GM12878 (cell line): Measurements from ENCODE around the gene PHKA1. TPM values are rescaled to one million over a fixed set of nuclear protein-coding genes. Genes with fewer than 3 reads are reported as not detected.
"Not testable (repeated sequence)": the region's sequence is repeated elsewhere in the genome, so short reads cannot be mapped to it uniquely, and the experiment has no call there.

Experiments used
- ATAC-seq: fragments of 200-7000 bp; cut with Tn5 transposase; 3 replicates; pipeline ENCODE4 v1.9.1; 2020; ENCODE audit warnings: mild to moderate bottlenecking, moderate library complexity
- BruUV-seq: library from RNA; stranded (reverse); fragments of 400-500 nt; replicated peaks from 2 replicates; lab custom pipeline; 2021; lab: Mats Ljungman, UMichigan
- CTCF ChIA-PET: fragments of 300-600 bp; sonication (Branson Sonifier 250); formaldehyde crosslinking; extraction: SDS; loops from one replicate; lab custom pipeline; 2021; ENCODE audit warnings: inconsistent platforms; lab: Yijun Ruan, JAX
- POLR2A ChIA-PET: fragments of 350-600 bp; formaldehyde crosslinking; extraction: SDS; loops from one replicate; lab custom pipeline; 2021; ENCODE audit warnings: inconsistent platforms; lab: Charles Lee
- RAD21 ChIA-PET: fragments of 300-600 bp; sonication (Branson Sonifier 250); formaldehyde crosslinking; loops from one replicate; lab custom pipeline; 2023; ENCODE audit warnings: antibody characterized with exemption; ENCODE audit not compliant: unreplicated experiment; lab: Charles Lee
- SMC1A ChIA-PET: fragments of 300-600 bp; sonication (Branson Sonifier 250); formaldehyde crosslinking; loops from one replicate; lab custom pipeline; 2023; ENCODE audit not compliant: unreplicated experiment, uncharacterized antibody; lab: Charles Lee
- DNase-seq: peaks from one replicate; pipeline ENCODE4 v3.0.0-alpha.2; 2011; ENCODE audit warnings: low read depth, low spot score
- FAIRE-seq: peaks from 3 replicates; lab custom pipeline; 2011; peaks lifted over from hg19 to GRCh38; lab: Jason Lieb, UNC
- H2AFZ ChIP-seq: 2 replicates; pipeline ENCODE4 v1.6.0; 2011; ENCODE audit warnings: low read depth, low read length, control low read depth; ENCODE audit not compliant: control insufficient read depth
- H3K27ac ChIP-seq: 2 replicates; pipeline ENCODE4 v1.5.1; 2011; ENCODE audit warnings: control low read depth; ENCODE audit not compliant: control insufficient read depth, insufficient read depth
- H3K27me3 ChIP-seq, 2 experiments: replicated peaks in 1 of 2; 2 replicates each; pipeline versions ENCODE4 v1.6.0 to v1.6.1; 2011; ENCODE audit warnings: low read length in 1 of 2; ENCODE audit not compliant: control insufficient read depth in 2 of 2, insufficient read depth in 2 of 2
- H3K36me3 ChIP-seq, 2 experiments: 2 replicates each; pipeline ENCODE4 v1.5.1; 2011; ENCODE audit warnings: low read length in 1 of 2; ENCODE audit not compliant: control insufficient read depth in 2 of 2, insufficient read depth in 2 of 2
- H3K4me1 ChIP-seq: 2 replicates; pipeline ENCODE4 v1.6.1; 2011; ENCODE audit warnings: mild to moderate bottlenecking, low read length, moderate library complexity, mixed read lengths; ENCODE audit not compliant: control insufficient read depth, insufficient read depth
- H3K4me2 ChIP-seq: 2 replicates; pipeline ENCODE4 v1.6.0; 2011; ENCODE audit warnings: control low read depth; ENCODE audit not compliant: control insufficient read depth, insufficient read depth
- H3K4me3 ChIP-seq: fragments of 200-600 bp; sonication (generic); 2 replicates; pipeline ENCODE4 v1.5.1; 2016
- H3K79me2 ChIP-seq: 2 replicates; pipeline ENCODE4 v1.6.0; 2011; ENCODE audit warnings: low read length; ENCODE audit not compliant: control insufficient read depth, insufficient read depth
- H3K9ac ChIP-seq: 2 replicates; pipeline ENCODE4 v1.8.0; 2011; ENCODE audit warnings: low read length, control low read depth, mixed read lengths; ENCODE audit not compliant: control insufficient read depth, insufficient read depth
- H3K9me3 ChIP-seq: replicated peaks from 3 replicates; pipeline ENCODE4 v1.5.1; 2011; ENCODE audit warnings: mild to moderate bottlenecking, low read length; ENCODE audit not compliant: control insufficient read depth, insufficient read depth
- H4K20me1 ChIP-seq: 2 replicates; pipeline ENCODE4 v1.6.0; 2011; ENCODE audit not compliant: control insufficient read depth, insufficient read depth
- NR2C2 ChIP-seq: IDR thresholded peaks from 2 replicates; pipeline ENCODE4 v1.6.1; 2011; ENCODE audit warnings: borderline replicate concordance, low read depth; ENCODE audit not compliant: control insufficient read depth, insufficient read length
- RELB ChIP-seq: fragments of 450-650 bp; IDR thresholded peaks from 2 replicates; pipeline ENCODE4 v1.6.1; 2017; ENCODE audit warnings: low read depth, mild to moderate bottlenecking, moderate library complexity
- SIN3A ChIP-seq: IDR thresholded peaks from 2 replicates; pipeline ENCODE4 v1.6.1; 2012; ENCODE audit warnings: low read depth, low read length, improper control_type of control experiment
- SKIL ChIP-seq: fragments of 450-650 bp; IDR thresholded peaks from 2 replicates; pipeline ENCODE4 v1.6.1; 2017; ENCODE audit warnings: mild to moderate bottlenecking, low read depth, inconsistent platforms; ENCODE audit not compliant: poor library complexity, severe bottlenecking
- ZBTB40 ChIP-seq: fragments of 450-650 bp; IDR thresholded peaks from 2 replicates; pipeline ENCODE4 v1.6.1; 2016; ENCODE audit warnings: mild to moderate bottlenecking, moderate library complexity, borderline replicate concordance
- WGBS: methylation state at CpG from one replicate; pipeline ENCODE4 v1.1.6; 2016; ENCODE audit warnings: low lambda C conversion rate; ENCODE audit not compliant: insufficient replicate concordance, insufficient coverage; ENCODE audit errors: missing lambda C conversion rate; 5-methylcytosine and 5-hydroxymethylcytosine counted together
- in situ Hi-C: fragments of 300-500 bp; cut with MboI; formaldehyde crosslinking; loops from 9 replicates; pipeline ENCODE4 v1.14.3; 2018; ENCODE audit warnings: mixed read lengths
- intact Hi-C: fragments of 100-400 bp; cut with micrococcal nuclease; formaldehyde crosslinking; loops from one replicate; pipeline ENCODE4 v1.14.2; 2022; ENCODE audit not compliant: unreplicated experiment
- polyA plus RNA-seq, 11 experiments: library from polyadenylated mRNA; depleted of rRNA in 4 of 11; unstranded in 6 of 11; stranded (reverse) in 5 of 11; fragments of >200 nt; fragmentation: Nextera tagmentation in 4 of 11; fragmentation: Illumina TruSeq in 1 of 11; extraction: Ambion mirVana in 4 of 11; extraction: Trizol in 1 of 11; gene quantifications; 1 replicate in 1 of 11; 2 replicates in 10 of 11; pipeline versions ENCODE4 v1.2.1 to v1.2.3, GENCODE V29; 2011 to 2016; ENCODE audit warnings: inconsistent platforms in 2 of 11, missing spikeins in 2 of 11, low read depth in 1 of 11
- total RNA-seq, 4 experiments: library from RNA; depleted of rRNA in 3 of 4; stranded (reverse); fragments of >200 nt in 3 of 4; fragmentation: Illumina TruSeq in 1 of 4; extraction: Trizol in 1 of 4; gene quantifications; 2 replicates each; pipeline versions ENCODE4 v1.2.1 to v1.2.3, GENCODE V29; 2013 to 2021

The PHKA1 gene
- total and polyA plus RNA-seq, 10 of the 15 experiments (the other 5 are each of a cell fraction or from before 2014, with no cell fraction given) = under 0.01 to 0.15 (median 0.05) TPM; not detected in 4

GRCh38 chrX:72676465-72676864, 37.6 kb downstream of the PHKA1 start (continued):
- TF ChIP-seq RELB (no peak), SIN3A (no peak), ZBTB40 (no peak), NR2C2 (no peak), SKIL (no peak)

- H3K4me1 ChIP-seq, H3K27me3 ChIP-seq, H2AFZ ChIP-seq, ATAC-seq, RAD21 ChIA-PET, DNase-seq, intact Hi-C loops, H4K20me1 ChIP-seq, H3K27ac ChIP-seq, H3K9ac ChIP-seq, POLR2A ChIA-PET, SMC1A ChIA-PET, BruUV-seq, H3K4me2 ChIP-seq, H3K79me2 ChIP-seq, H3K9me3 ChIP-seq, H3K36me3 ChIP-seq, H3K4me3 ChIP-seq, FAIRE-seq: not testable (repeated sequence)
- WGBS = no CpG with 5 or more reads among the region's 1 CpG
- in situ Hi-C loops = loop anchor here (5.0 kb wide), 1 partner anchor 52 kb away; no protein-coding TSS in a partner anchor
- CTCF ChIA-PET = interaction anchor here (0.5 kb wide), 1 partner anchor 1183 kb away, joined by 3 read pairs; no protein-coding TSS in a partner anchor
These were observed 40.2 kb downstream of the PHKA1 start for GRCh38 chrX:72673951-72674350.

GRCh38 chrX:72669508-72669907, 44.6 kb downstream of the PHKA1 start:
- H4K20me1 ChIP-seq, H3K27ac ChIP-seq, RAD21 ChIA-PET, H2AFZ ChIP-seq, ATAC-seq, SMC1A ChIA-PET, H3K9ac ChIP-seq, H3K36me3 ChIP-seq, CTCF ChIA-PET, H3K4me2 ChIP-seq, POLR2A ChIA-PET, BruUV-seq, intact Hi-C loops, H3K4me1 ChIP-seq, in situ Hi-C loops, H3K4me3 ChIP-seq, DNase-seq, H3K27me3 ChIP-seq, H3K9me3 ChIP-seq, H3K79me2 ChIP-seq, FAIRE-seq: not testable (repeated sequence)
- WGBS = 98% methylated on average over 3 of the region's 5 CpGs
